ENCODE results near the gene C10orf95.

Gene C10orf95

GRCh38 chr10:102432162-102432950, 19.0 kb downstream of the C10orf95 start, which contains the start of gene CUEDC2 (continued):
- TF ChIP-seq ZNF350 (tag by site-specific recombination; IDR thresholded peaks at IDR 0.05) (no peak), GLI4 (tag by site-specific recombination; IDR thresholded peaks at IDR 0.05) (no peak), ZNF530 (tag by site-specific recombination; IDR thresholded peaks at IDR 0.05; ENCODE audit: low read depth) (no peak), ZNF274 (IDR thresholded peaks at IDR 0.05; ENCODE audit: low read length) (no peak), ZNF274 (tag by site-specific recombination; IDR thresholded peaks at IDR 0.05; ENCODE audit: borderline replicate concordance) (no peak), ZNF518A (tag by site-specific recombination; conservative IDR thresholded peaks at IDR 0.05; ENCODE audit: low read depth) (peak; percentile 41), ZNF214 (tag by site-specific recombination; IDR thresholded peaks at IDR 0.05; ENCODE audit: borderline replicate concordance) (no peak), ZNF19 (tag by site-specific recombination; IDR thresholded peaks at IDR 0.05; ENCODE audit: low read depth) (no peak), ZNF623 (tag by site-specific recombination; IDR thresholded peaks at IDR 0.05) (0 out of 2 replicates have a peak, but pooled peaks have one; percentile 16), FEZF1 (tag by site-specific recombination; IDR thresholded peaks at IDR 0.05) (no peak), GFI1B (tag by site-specific recombination; IDR thresholded peaks at IDR 0.05) (peak; percentile 56; the same call in 1 of the 2 replicates), KLF16 (tag by site-specific recombination; IDR thresholded peaks at IDR 0.05) (peak; percentile 82), ZIC2 (tag by site-specific recombination; IDR thresholded peaks at IDR 0.05) (peak; percentile 36), ZBTB17 (tag by site-specific recombination; IDR thresholded peaks at IDR 0.05) (peak; percentile 96), ZNF114 (tag by site-specific recombination; IDR thresholded peaks at IDR 0.05) (no peak), ZNF654 (tag by site-specific recombination; IDR thresholded peaks at IDR 0.05; ENCODE audit: low read depth) (0 out of 2 replicates have a peak, but pooled peaks have one; percentile 3), ZNF184 (tag by site-specific recombination; IDR thresholded peaks at IDR 0.05) (0 out of 2 replicates have a peak, but pooled peaks have one; percentile 40), ZNF132 (tag by site-specific recombination; IDR thresholded peaks at IDR 0.05; ENCODE audit: borderline replicate concordance) (no peak), OSR2 (tag by site-specific recombination; IDR thresholded peaks at IDR 0.05) (no peak), ZNF175 (tag by site-specific recombination; IDR thresholded peaks at IDR 0.05) (no peak), ZNF398 (tag by site-specific recombination; IDR thresholded peaks at IDR 0.05) (peak; percentile 80), PRDM1 (tag by site-specific recombination; IDR thresholded peaks at IDR 0.05) (peak; percentile 96), ZNF16 (tag by site-specific recombination; IDR thresholded peaks at IDR 0.05; ENCODE audit: low read depth) (no peak), ZNF202 (tag by site-specific recombination; IDR thresholded peaks at IDR 0.05; ENCODE audit: borderline replicate concordance) (no peak)
- TF ChIP-seq, protein P1, sequence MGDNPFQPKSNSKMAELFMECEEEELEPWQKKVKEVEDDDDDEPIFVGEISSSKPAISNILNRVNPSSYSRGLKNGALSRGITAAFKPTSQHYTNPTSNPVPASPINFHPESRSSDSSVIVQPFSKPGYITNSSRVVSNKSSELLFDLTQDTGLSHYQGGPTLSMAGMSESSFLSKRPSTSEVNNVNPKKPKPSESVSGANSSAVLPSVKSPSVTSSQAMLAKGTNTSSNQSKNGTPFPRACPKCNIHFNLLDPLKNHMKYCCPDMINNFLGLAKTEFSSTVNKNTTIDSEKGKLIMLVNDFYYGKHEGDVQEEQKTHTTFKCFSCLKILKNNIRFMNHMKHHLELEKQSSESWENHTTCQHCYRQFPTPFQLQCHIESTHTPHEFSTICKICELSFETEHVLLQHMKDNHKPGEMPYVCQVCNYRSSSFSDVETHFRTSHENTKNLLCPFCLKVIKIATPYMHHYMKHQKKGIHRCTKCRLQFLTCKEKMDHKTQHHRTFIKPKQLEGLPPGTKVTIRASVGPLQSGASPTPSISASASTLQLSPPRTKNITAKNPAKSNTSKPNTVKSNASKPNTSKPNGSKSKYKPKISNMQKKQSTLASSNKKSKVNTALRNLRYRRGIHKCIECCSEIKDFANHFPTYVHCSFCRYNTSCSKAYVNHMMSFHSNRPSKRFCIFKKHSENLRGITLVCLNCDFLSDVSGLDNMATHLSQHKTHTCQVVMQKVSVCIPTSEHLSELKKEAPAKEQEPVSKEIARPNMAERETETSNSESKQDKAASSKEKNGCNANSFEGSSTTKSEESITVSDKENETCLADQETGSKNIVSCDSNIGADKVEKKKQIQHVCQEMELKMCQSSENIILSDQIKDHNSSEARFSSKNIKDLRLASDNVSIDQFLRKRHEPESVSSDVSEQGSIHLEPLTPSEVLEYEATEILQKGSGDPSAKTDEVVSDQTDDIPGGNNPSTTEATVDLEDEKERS (tag by site-specific recombination; IDR thresholded peaks at IDR 0.05), result no peak
- TF ChIP-seq, protein P2, sequence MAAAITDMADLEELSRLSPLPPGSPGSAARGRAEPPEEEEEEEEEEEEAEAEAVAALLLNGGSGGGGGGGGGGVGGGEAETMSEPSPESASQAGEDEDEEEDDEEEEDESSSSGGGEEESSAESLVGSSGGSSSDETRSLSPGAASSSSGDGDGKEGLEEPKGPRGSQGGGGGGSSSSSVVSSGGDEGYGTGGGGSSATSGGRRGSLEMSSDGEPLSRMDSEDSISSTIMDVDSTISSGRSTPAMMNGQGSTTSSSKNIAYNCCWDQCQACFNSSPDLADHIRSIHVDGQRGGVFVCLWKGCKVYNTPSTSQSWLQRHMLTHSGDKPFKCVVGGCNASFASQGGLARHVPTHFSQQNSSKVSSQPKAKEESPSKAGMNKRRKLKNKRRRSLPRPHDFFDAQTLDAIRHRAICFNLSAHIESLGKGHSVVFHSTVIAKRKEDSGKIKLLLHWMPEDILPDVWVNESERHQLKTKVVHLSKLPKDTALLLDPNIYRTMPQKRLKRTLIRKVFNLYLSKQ (tag by site-specific recombination; IDR thresholded peaks at IDR 0.05; ENCODE audit: borderline replicate concordance), result no peak
- TF ChIP-seq, protein P3, sequence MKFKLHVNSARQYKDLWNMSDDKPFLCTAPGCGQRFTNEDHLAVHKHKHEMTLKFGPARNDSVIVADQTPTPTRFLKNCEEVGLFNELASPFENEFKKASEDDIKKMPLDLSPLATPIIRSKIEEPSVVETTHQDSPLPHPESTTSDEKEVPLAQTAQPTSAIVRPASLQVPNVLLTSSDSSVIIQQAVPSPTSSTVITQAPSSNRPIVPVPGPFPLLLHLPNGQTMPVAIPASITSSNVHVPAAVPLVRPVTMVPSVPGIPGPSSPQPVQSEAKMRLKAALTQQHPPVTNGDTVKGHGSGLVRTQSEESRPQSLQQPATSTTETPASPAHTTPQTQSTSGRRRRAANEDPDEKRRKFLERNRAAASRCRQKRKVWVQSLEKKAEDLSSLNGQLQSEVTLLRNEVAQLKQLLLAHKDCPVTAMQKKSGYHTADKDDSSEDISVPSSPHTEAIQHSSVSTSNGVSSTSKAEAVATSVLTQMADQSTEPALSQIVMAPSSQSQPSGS (tag by site-specific recombination; IDR thresholded peaks at IDR 0.05; ENCODE audit: low read depth), result no peak
